ENCODE data around the gene OR11H7. TPM values are rescaled to one million over a fixed set of nuclear protein-coding genes. Genes with fewer than 3 reads are reported as not detected.
"Not testable (repeated sequence)": the region's sequence is repeated elsewhere in the genome, so short reads cannot be mapped to it uniquely, and the experiment has no call there.

Gene OR11H7
- total and polyA plus RNA-seq, 8 donors = not detected

- DNase-seq (no peak), ATAC-seq (no peak), FAIRE-seq (no peak)
- 32 to 75% methylated on average over 2 of the region's 2 CpGs for WGBS, 2 donors
- Histone ChIP-seq H3K27me3 (no peaks in the 10 kb centered on the region), H3K4me1 (no peaks in the 10 kb centered on the region), H3K27ac (no peak overlapping the region), H3K4me3 (no peak overlapping the region), H3K36me3 (no peaks in the 10 kb centered on the region), H3K9me3 (no peaks in the 10 kb centered on the region)
- TF ChIP-seq, protein P1, sequence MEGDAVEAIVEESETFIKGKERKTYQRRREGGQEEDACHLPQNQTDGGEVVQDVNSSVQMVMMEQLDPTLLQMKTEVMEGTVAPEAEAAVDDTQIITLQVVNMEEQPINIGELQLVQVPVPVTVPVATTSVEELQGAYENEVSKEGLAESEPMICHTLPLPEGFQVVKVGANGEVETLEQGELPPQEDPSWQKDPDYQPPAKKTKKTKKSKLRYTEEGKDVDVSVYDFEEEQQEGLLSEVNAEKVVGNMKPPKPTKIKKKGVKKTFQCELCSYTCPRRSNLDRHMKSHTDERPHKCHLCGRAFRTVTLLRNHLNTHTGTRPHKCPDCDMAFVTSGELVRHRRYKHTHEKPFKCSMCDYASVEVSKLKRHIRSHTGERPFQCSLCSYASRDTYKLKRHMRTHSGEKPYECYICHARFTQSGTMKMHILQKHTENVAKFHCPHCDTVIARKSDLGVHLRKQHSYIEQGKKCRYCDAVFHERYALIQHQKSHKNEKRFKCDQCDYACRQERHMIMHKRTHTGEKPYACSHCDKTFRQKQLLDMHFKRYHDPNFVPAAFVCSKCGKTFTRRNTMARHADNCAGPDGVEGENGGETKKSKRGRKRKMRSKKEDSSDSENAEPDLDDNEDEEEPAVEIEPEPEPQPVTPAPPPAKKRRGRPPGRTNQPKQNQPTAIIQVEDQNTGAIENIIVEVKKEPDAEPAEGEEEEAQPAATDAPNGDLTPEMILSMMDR (IDR thresholded peaks at IDR 0.05) = no peak
- intact Hi-C loops (cut with DNase I) = no loop called here
These were observed 13.6 kb upstream of the OR11H7 start for GRCh38 chr14:20215196-20215595.

GRCh38 chr14:20219033-20219432 lies 9.7 kb upstream of the OR11H7 start:
- WGBS, 2 donors = 21 to 23% methylated on average over 4 of the region's 4 CpGs
- Histone ChIP-seq H3K4me1 (no peaks in the 10 kb centered on the region), H3K36me3 (no peaks in the 10 kb centered on the region), H3K9me3 (no peaks in the 10 kb centered on the region), H3K27me3 (no peaks in the 10 kb centered on the region), H3K27ac (no peak overlapping the region), H3K4me3 (no peak overlapping the region)
- ATAC-seq (peak in 1 of 4 donors; percentile 32), FAIRE-seq (no peak), DNase-seq (no peak)
- TF ChIP-seq, protein P1 (IDR thresholded peaks at IDR 0.05) = no peak
- intact Hi-C loops (cut with DNase I) = no loop called here

DNA sequence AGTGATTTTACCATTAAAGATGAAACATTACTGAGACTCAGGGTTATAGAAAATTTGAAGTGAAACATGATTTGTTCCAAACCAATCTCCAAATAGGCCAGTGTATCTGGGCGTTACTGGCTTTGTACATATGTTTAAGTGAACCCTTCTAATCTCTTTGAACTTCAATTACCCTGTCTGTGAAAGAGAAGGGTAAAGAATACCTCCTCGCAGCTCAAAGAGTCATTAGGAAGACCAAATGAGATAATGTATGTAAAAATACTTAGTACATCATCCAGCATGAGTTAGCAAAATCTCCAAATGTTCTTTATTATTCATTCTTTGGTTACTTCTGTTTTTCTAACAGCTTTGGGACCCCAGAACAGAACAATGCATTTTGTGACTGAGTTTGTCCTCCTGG lies 5.4 kb upstream of the OR11H7 start, which contains the start of gene OR11H6:
Gene OR11H6 (plus strand): TSS at position 301 of the 400 bp plus-strand sequence. CDS start 0 bp downstream, at position 301.
- 16 to 32% methylated on average over 2 of the region's 2 CpGs for WGBS, 2 donors

DNA sequence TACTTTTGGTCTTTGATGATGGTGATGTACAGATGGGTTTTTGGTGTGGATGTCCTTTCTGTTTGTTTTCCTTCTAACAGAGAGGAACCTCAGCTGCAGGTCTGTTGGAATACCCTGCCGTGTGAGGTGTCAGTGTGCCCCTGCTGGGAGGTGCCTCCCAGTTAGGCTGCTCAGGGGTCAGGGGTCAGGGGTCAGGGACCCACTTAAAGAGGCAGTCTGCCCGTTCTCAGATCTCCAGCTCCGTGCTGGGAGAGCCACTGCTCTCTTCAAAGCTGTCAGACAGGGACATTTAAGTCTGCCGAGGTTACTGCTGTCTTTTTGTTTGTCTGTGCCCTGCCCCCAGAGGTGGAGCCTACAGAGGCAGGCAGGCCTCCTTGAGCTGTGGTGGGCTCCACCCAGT lies 6.6 kb downstream of the OR11H7 start:
- H3K4me1 ChIP-seq; H3K9me3 ChIP-seq; ATAC-seq; H3K27me3 ChIP-seq; intact Hi-C loops (cut with DNase I); H3K27ac ChIP-seq; H3K4me3 ChIP-seq; FAIRE-seq; H3K36me3 ChIP-seq; DNase-seq: not testable (repeated sequence)
- 71 to 77% methylated on average over 3 to 4 of the region's 4 CpGs for WGBS, 2 donors

More for the DNA sequence above, 5.4 kb upstream of the OR11H7 start, which contains the start of gene OR11H6:
- ATAC-seq (no peak), DNase-seq (no peak), FAIRE-seq (no peak)
- Histone ChIP-seq H3K27ac (no peak within 1 kb of the TSS), H3K9me3 (no peaks in the 10 kb centered on the region), H3K4me3 (no peak within 1 kb of the TSS), H3K36me3 (no peaks in the 10 kb centered on the region), H3K27me3 (no peaks in the 10 kb centered on the region), H3K4me1 (no peaks in the 10 kb centered on the region)
- TF ChIP-seq, protein P1 (IDR thresholded peaks at IDR 0.05) = no peak
- intact Hi-C loops (cut with DNase I) = no loop called here

GRCh38 chr14:20247646-20248246 lies 19.0 kb downstream of the OR11H7 start:
- peak in 1 of 6 donors; percentile 2 for DNase-seq
- H3K27ac ChIP-seq = no peak overlapping the region
- H3K9me3 ChIP-seq = no peaks in the 10 kb centered on the region
- H3K4me3 ChIP-seq = no peak overlapping the region
- WGBS, 2 donors = 50 to 52% methylated on average over 3 of the region's 3 CpGs
- H3K4me1 ChIP-seq = no peaks in the 10 kb centered on the region
- ATAC-seq = peak in 2 of 4 donors; percentile 71 to 73
- no peaks in the 10 kb centered on the region for H3K27me3 ChIP-seq
- no peak for FAIRE-seq
- intact Hi-C loops (cut with DNase I) = no loop called here
- TF ChIP-seq, protein P1 (IDR thresholded peaks at IDR 0.05) = peak in 2 of 4 donors; percentile 16 to 36
- H3K36me3 ChIP-seq = no peaks in the 10 kb centered on the region

All from pancreas (tissue), 10 donors.